Activated CD4-positive, alpha-beta memory T cell treated with anti-CD3 and anti-CD28 coated beads for 36 hours (primary cell): ENCODE measurements around the gene TRABD2B. TPM values are rescaled to one million over a fixed set of nuclear protein-coding genes. Genes with fewer than 3 reads are reported as not detected.

Source experiments
- CTCF ChIA-PET: fragments of 350-600 bp; sonication (Branson Sonifier 250); formaldehyde crosslinking; loops from one replicate; lab custom pipeline; 2021; ENCODE audit warnings: antibody characterized with exemption, inconsistent platforms; lab: Charles Lee
- POLR2A ChIA-PET: fragments of 350-600 bp; sonication (Branson Sonifier 250); formaldehyde crosslinking; loops from one replicate; lab custom pipeline; 2021; ENCODE audit warnings: antibody characterized with exemption; lab: Charles Lee
- DNase-seq: peaks from one replicate; pipeline ENCODE4 v3.0.0-alpha.2; 2020
- H3K27ac Mint-ChIP-seq: one replicate; pipeline ENCODE4 v1.8.0; 2021; ENCODE audit warnings: mixed read lengths
- H3K27me3 Mint-ChIP-seq: one replicate; pipeline ENCODE4 v1.8.0; 2021; ENCODE audit warnings: mixed read lengths
- H3K36me3 Mint-ChIP-seq: one replicate; pipeline ENCODE4 v1.8.0; 2021; ENCODE audit warnings: mixed read lengths
- H3K4me1 Mint-ChIP-seq: one replicate; pipeline ENCODE4 v1.8.0; 2021; ENCODE audit warnings: low read depth, mixed read lengths
- H3K4me3 Mint-ChIP-seq: one replicate; pipeline ENCODE4 v1.8.0; 2021; ENCODE audit warnings: mild to moderate bottlenecking, mixed read lengths
- H3K9me3 Mint-ChIP-seq: one replicate; pipeline ENCODE4 v1.8.0; 2021; ENCODE audit warnings: mixed read lengths
- intact Hi-C: fragments of 100-400 bp; cut with micrococcal nuclease; formaldehyde crosslinking; loops from one replicate; pipeline ENCODE4 v1.15.1; 2023
- total RNA-seq, 2 experiments: library from RNA; stranded (reverse); gene quantifications; one replicate each; pipeline ENCODE4 v1.2.3, GENCODE V29; 2021

TRABD2B gene
- total RNA-seq, 2 experiments from 2014 or later, result not detected

- POLR2A ChIA-PET, result no interaction called here
- no peak overlapping the region for H3K27ac Mint-ChIP-seq
- intact Hi-C loops, result no loop called here
- CTCF ChIA-PET, result no interaction called here
- no peak overlapping the region for H3K4me3 Mint-ChIP-seq
- H3K27me3 Mint-ChIP-seq, result peaks cover 4% of the 10 kb centered on the region
- no peaks in the 10 kb centered on the region for H3K36me3 Mint-ChIP-seq
- no peaks in the 10 kb centered on the region for H3K4me1 Mint-ChIP-seq
- no peak for DNase-seq
- H3K9me3 Mint-ChIP-seq, result no peaks in the 10 kb centered on the region
Measured at GRCh38 chr1:47886141-47886540, 111.0 kb downstream of the TRABD2B start.

- Mint-ChIP-seq H3K36me3 (no peaks in the 10 kb centered on the region), H3K9me3 (no peaks in the 10 kb centered on the region), H3K4me1 (no peaks in the 10 kb centered on the region), H3K4me3 (no peak overlapping the region), H3K27me3 (peaks cover 4% of the 10 kb centered on the region), H3K27ac (no peak overlapping the region)
- ChIA-PET POLR2A (no interaction called here), CTCF (interaction anchor here (0.9 kb wide), 1 partner anchor 211 kb away, joined by 3 read pairs; no protein-coding TSS in a partner anchor)
- intact Hi-C loops, result no loop called here
- DNase-seq, result no peak
Measured at GRCh38 chr1:47885062-47885830, 111.9 kb downstream of the TRABD2B start.

- H3K36me3 Mint-ChIP-seq, result no peaks in the 10 kb centered on the region
- ChIA-PET POLR2A (no interaction called here), CTCF (no interaction called here)
- intact Hi-C loops, result no loop called here
- H3K27me3 Mint-ChIP-seq, result peaks cover 4% of the 10 kb centered on the region
- H3K4me3 Mint-ChIP-seq, result no peak overlapping the region
- DNase-seq, result no peak
- H3K27ac Mint-ChIP-seq, result no peak overlapping the region
- H3K4me1 Mint-ChIP-seq, result no peaks in the 10 kb centered on the region
- H3K9me3 Mint-ChIP-seq, result no peaks in the 10 kb centered on the region
Measured at GRCh38 chr1:47883963-47884362, 113.2 kb downstream of the TRABD2B start.

GRCh38 chr1:47881505-47882442, 115.4 kb downstream of the TRABD2B start:
- no peak overlapping the region for H3K27ac Mint-ChIP-seq
- no peak overlapping the region for H3K4me3 Mint-ChIP-seq
- CTCF ChIA-PET, result no interaction called here
- no peak for DNase-seq
- H3K36me3 Mint-ChIP-seq, result no peaks in the 10 kb centered on the region
- H3K27me3 Mint-ChIP-seq, result peaks cover 4% of the 10 kb centered on the region
- no peaks in the 10 kb centered on the region for H3K9me3 Mint-ChIP-seq
- no peaks in the 10 kb centered on the region for H3K4me1 Mint-ChIP-seq
- intact Hi-C loops, result no loop called here
- POLR2A ChIA-PET, result no interaction called here

GRCh38 chr1:47876587-47876963, 120.6 kb downstream of the TRABD2B start:
- Mint-ChIP-seq H3K4me3 (no peak overlapping the region), H3K27me3 (peaks cover 7% of the 10 kb centered on the region), H3K36me3 (no peaks in the 10 kb centered on the region), H3K4me1 (no peaks in the 10 kb centered on the region), H3K9me3 (no peaks in the 10 kb centered on the region), H3K27ac (no peak overlapping the region)
- POLR2A ChIA-PET, result no interaction called here
- no peak for DNase-seq
- intact Hi-C loops, result no loop called here
- CTCF ChIA-PET, result no interaction called here

GRCh38 chr1:47875831-47876586, 121.2 kb downstream of the TRABD2B start:
- ChIA-PET POLR2A (no interaction called here), CTCF (no interaction called here)
- Mint-ChIP-seq H3K4me3 (no peak overlapping the region), H3K4me1 (no peaks in the 10 kb centered on the region), H3K27me3 (peaks cover 7% of the 10 kb centered on the region), H3K27ac (no peak overlapping the region), H3K9me3 (no peaks in the 10 kb centered on the region), H3K36me3 (no peaks in the 10 kb centered on the region)
- intact Hi-C loops, result no loop called here
- no peak for DNase-seq

- H3K4me3 Mint-ChIP-seq, result no peak overlapping the region
- H3K27me3 Mint-ChIP-seq, result peaks cover 7% of the 10 kb centered on the region
- no peaks in the 10 kb centered on the region for H3K36me3 Mint-ChIP-seq
- no peaks in the 10 kb centered on the region for H3K9me3 Mint-ChIP-seq
- no peaks in the 10 kb centered on the region for H3K4me1 Mint-ChIP-seq
- ChIA-PET POLR2A (no interaction called here), CTCF (no interaction called here)
- no peak for DNase-seq
- no peak overlapping the region for H3K27ac Mint-ChIP-seq
- intact Hi-C loops, result no loop called here
Measured at GRCh38 chr1:47875036-47875435, 122.1 kb downstream of the TRABD2B start.

- Mint-ChIP-seq H3K4me3 (no peak overlapping the region), H3K9me3 (no peaks in the 10 kb centered on the region), H3K36me3 (no peaks in the 10 kb centered on the region), H3K27ac (no peak overlapping the region), H3K4me1 (no peaks in the 10 kb centered on the region), H3K27me3 (peaks cover 7% of the 10 kb centered on the region)
- ChIA-PET POLR2A (no interaction called here), CTCF (no interaction called here)
- intact Hi-C loops, result no loop called here
- no peak for DNase-seq
Measured at GRCh38 chr1:47873337-47873736, 123.8 kb downstream of the TRABD2B start.

GRCh38 chr1:47872886-47873285, 124.3 kb downstream of the TRABD2B start:
- ChIA-PET CTCF (no interaction called here), POLR2A (no interaction called here)
- intact Hi-C loops, result no loop called here
- H3K36me3 Mint-ChIP-seq, result no peaks in the 10 kb centered on the region
- no peaks in the 10 kb centered on the region for H3K4me1 Mint-ChIP-seq
- H3K27ac Mint-ChIP-seq, result no peak overlapping the region
- no peak for DNase-seq
- no peaks in the 10 kb centered on the region for H3K9me3 Mint-ChIP-seq
- H3K4me3 Mint-ChIP-seq, result no peak overlapping the region
- H3K27me3 Mint-ChIP-seq, result peaks cover 7% of the 10 kb centered on the region

- Mint-ChIP-seq H3K27me3 (peaks cover 5% of the 10 kb centered on the region), H3K9me3 (no peaks in the 10 kb centered on the region), H3K36me3 (no peaks in the 10 kb centered on the region), H3K4me3 (no peak overlapping the region), H3K4me1 (no peaks in the 10 kb centered on the region), H3K27ac (no peak overlapping the region)
- ChIA-PET POLR2A (no interaction called here), CTCF (no interaction called here)
- DNase-seq, result no peak
- intact Hi-C loops, result no loop called here
Measured at GRCh38 chr1:47871799-47872353, 125.3 kb downstream of the TRABD2B start.

GRCh38 chr1:47870946-47871676, 126.1 kb downstream of the TRABD2B start:
- peaks cover 5% of the 10 kb centered on the region for H3K27me3 Mint-ChIP-seq
- DNase-seq, result no peak
- POLR2A ChIA-PET, result no interaction called here
- no peaks in the 10 kb centered on the region for H3K36me3 Mint-ChIP-seq
- no peak overlapping the region for H3K4me3 Mint-ChIP-seq
- H3K4me1 Mint-ChIP-seq, result no peaks in the 10 kb centered on the region
- CTCF ChIA-PET, result no interaction called here
- H3K27ac Mint-ChIP-seq, result no peak overlapping the region
- intact Hi-C loops, result no loop called here
- H3K9me3 Mint-ChIP-seq, result no peaks in the 10 kb centered on the region
